NB4 (cell line): ENCODE measurements around the gene NIPA2.

Experiments
- DNase-seq: peaks from one replicate; pipeline ENCODE4 v3.0.0; 2010; ENCODE audit warnings: low read depth
- H3K4me3 ChIP-seq: one replicate; pipeline ENCODE4 v1.5.1; 2011; ENCODE audit warnings: mild to moderate bottlenecking, low read depth, low read length, moderate library complexity
- CTCF ChIP-seq: IDR thresholded peaks from one replicate; pipeline ENCODE4 v1.5.1; 2012; ENCODE audit warnings: low read depth, low read length
- MAX ChIP-seq: IDR thresholded peaks from 2 replicates; pipeline ENCODE4 v1.6.1; 2011; ENCODE audit warnings: low read depth, low read length
- MYC ChIP-seq: IDR thresholded peaks from 2 replicates; pipeline ENCODE4 v1.6.1; 2011; ENCODE audit warnings: low read depth, low read length
- POLR2A ChIP-seq: IDR thresholded peaks from 2 replicates; pipeline ENCODE4 v1.6.1; 2011; ENCODE audit warnings: mild to moderate bottlenecking; ENCODE audit not compliant: insufficient read length; ENCODE audit errors: extremely low read depth

NIPA2 gene

GRCh38 chr15:22823495-22824128 is 14.9 kb upstream of the NIPA2 start:
- DNase-seq = no peak
- TF ChIP-seq CTCF (no peak), MYC (no peak), MAX (no peak), POLR2A (no peak)
- H3K4me3 ChIP-seq = no peak overlapping the region

- TF ChIP-seq MAX (no peak), POLR2A (no peak), CTCF (no peak), MYC (no peak)
- no peak for DNase-seq
- H3K4me3 ChIP-seq = no peak overlapping the region
Measured at GRCh38 chr15:22827125-22827524, 11.3 kb upstream of the NIPA2 start.

- DNase-seq = no peak
- TF ChIP-seq MAX = no peak
- no peak for TF ChIP-seq CTCF
- no peak for TF ChIP-seq MYC
- no peak for TF ChIP-seq POLR2A
- no peak overlapping the region for H3K4me3 ChIP-seq
Measured at GRCh38 chr15:22831473-22831872, 7.0 kb upstream of the NIPA2 start.

GRCh38 chr15:22839046-22839695 is 705 bp downstream of the NIPA2 start:
- peak; percentile 13 for DNase-seq
- H3K4me3 ChIP-seq = peak overlapping the region; percentile 100
- no peak for TF ChIP-seq POLR2A
- TF ChIP-seq MAX = no peak
- TF ChIP-seq MYC = no peak
- TF ChIP-seq CTCF = no peak

GRCh38 chr15:22844421-22845288 is 6.2 kb downstream of the NIPA2 start:
- no peak overlapping the region for H3K4me3 ChIP-seq
- no peak for TF ChIP-seq MYC

More at GRCh38 chr15:22844421-22845288, 6.2 kb downstream of the NIPA2 start:
- DNase-seq = no peak
